GM19193 (cell line): Measurements from ENCODE around the gene MAPK12.

Experiments
- POLR2A ChIP-seq: IDR thresholded peaks from 4 replicates; pipeline ENCODE4 v1.6.1; 2011; ENCODE audit not compliant: insufficient read depth, insufficient read length; ENCODE audit errors: extremely low read depth

The MAPK12 gene

DNA sequence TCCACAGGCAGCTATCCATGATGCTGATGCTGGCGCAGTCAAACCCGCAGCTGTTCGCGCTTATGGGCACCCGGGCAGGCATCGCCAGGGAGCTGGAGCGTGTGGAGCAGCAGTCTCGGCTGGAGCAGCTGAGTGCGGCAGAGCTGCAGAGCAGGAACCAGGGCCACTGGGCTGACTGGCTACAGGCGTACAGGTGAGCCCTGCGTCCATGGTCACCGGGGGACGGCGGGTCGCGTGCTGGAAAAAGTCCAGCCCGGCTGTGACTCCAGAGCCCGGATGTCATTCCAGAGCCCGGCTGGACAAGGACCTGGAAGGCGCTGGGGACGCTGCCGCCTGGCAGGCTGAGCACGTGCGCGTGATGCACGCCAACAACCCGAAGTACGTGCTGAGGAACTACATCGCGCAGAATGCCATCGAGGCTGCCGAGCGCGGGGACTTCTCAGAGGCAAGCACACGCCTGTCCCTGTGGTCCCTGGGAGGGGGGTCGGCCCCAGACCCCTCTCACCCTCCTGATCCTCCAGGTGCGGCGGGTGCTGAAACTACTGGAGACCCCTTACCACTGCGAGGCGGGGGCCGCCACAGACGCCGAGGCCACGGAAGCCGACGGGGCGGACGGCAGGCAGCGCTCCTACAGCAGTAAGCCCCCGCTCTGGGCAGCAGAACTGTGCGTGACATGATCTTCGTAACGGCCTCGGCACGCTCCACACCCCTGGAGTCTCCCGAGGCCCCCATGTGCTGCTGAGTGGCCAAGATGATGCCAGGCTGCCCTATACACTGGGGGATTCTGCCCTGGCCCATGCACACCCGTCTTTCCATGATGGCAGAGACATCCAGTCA is 44.6 kb downstream of the MAPK12 start:
- no peak for TF ChIP-seq POLR2A

DNA sequence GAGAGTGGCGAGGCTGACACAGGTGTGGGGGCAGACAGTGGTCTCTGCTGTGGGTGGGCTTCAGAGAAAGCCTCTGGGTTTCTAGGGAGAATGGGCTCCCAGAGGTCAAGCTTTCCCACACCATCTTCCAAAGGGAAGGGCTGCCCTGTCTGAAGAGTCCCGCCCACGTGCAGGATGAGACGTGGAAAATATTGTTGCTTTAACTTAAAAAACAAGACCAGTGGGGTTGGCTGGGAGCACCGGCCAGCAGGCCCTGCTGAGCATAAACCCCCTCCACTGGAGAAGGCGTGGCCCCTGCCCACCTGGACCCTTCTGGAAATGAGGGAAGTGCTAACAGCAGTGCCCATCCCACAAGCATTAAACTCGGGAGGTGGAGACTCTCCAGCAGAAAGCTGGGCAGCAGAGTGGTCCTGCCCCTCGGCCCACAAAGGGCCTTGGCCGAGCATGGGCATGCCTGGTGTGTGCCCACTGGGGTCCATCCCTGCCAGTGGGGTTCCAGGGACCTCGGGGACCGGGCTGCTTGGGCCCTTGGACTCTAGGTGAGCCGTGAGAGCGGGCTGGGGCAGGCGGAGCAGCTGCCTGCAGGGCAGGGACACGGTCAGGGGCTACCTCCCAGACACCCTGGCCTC is 45.3 kb downstream of the MAPK12 start:
- no peak for TF ChIP-seq POLR2A

DNA sequence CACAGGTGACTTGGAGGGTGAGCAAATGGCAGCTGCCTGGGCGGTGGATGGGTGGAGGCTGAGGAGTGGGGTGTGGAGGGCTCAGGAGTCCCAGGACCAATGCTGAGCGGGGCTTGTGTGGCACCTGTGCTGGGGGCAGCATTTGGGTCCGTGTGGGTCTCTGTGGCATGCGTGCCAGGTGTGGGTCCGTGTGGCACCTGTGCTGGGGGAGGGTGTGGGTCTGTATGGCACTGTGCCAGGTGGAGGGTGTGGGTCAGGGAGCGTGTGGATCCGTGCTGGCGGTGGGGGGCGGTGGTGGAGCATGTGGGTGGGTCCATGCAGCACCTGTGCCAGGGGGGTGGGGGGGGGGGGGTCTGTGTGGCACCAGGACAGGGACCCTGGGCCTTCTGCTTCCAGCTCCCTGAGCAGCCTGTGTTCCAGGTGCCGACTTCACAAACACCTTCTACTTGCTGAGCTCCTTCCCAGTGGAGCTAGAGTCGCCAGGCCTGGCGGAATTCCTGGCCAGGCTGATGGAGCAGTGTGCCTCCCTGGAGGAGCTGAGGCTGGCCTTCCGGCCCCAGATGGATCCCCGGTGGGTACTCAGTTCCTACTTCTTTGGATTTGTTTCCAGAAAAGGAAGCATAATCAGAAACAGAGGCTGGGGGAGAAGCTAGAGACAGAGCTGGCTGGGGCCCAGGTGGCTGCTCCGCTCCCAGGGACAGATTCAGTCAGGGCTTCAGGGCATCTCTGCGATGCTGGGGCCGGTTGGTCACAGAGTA is 46.0 kb downstream of the MAPK12 start:
- TF ChIP-seq POLR2A = no peak

DNA sequence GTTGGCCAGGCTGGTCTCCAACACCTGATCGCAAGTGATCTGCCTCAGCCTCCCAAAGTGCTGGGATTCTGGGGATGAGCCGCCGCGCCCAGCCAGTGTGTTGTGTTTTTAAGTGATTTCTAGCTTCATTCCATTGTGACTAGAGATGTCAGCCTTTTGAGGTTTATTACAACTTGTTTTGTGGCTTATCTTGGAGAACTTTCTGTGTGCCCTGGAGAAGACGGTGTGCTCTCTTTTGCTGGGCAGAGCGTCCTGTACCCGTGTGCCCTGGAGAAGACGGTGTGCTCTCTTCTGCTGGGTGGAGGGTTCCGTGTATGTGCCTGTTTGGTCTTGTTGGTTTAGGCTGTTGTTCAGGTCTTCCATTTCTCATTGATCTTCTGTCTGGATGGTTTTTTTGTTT is 48.2 kb downstream of the MAPK12 start:
- no peak for TF ChIP-seq POLR2A

DNA sequence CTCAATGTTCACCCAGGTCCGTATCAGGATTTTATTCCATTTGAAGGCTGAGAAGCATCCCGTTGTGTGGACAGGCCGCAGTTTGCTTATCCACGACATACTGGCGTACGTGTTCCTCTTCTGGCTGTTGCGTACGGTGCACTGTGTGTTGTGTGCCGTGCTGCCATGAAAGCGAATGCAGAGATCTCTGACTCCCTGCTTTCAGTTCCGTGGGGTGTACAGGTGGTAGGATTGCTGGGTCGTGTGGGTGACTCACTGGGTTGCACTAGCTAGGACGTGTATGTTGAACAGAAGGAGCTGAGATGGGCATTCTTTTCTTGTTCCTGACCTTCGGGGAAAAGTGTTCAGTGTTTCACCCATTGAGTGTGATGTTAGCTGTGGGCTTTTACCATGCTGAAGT is 50.3 kb downstream of the MAPK12 start:
- TF ChIP-seq POLR2A = no peak

DNA sequence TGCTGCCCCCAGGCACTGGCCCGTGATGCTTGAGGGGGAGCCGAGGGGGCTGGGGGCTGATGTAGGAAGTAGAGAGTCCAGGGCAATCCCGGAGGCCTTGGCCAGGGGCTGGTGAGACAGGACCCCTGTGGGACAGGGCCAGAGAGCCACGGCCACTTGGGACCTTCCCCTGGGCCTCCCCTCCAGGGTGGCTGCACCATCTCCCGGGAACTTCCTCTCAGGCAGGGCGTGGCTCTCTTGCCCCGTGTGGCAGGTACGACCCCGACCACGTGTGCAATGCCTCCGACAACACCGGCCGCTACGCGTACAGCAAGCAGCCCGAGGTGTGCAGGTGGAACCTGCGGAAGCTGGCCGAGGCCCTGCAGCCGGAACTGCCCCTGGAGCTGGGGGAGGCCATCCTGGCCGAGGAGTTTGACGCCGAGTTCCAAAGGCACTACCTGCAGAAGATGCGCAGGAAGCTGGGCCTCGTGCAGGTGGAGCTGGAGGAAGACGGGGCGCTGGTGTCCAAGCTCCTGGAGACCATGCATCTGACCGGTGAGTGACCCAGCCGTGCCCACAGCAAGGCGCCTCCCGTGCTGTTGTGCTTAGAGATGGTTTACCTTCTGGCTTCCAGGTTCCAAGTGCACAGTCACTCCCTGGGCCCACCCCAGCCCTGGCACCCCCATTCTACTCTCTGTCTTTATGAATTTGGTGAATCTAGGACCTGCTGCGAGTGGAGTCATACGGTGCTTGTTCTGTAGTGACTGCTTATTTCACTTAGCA is 50.9 kb downstream of the MAPK12 start:
- no peak for TF ChIP-seq POLR2A

DNA sequence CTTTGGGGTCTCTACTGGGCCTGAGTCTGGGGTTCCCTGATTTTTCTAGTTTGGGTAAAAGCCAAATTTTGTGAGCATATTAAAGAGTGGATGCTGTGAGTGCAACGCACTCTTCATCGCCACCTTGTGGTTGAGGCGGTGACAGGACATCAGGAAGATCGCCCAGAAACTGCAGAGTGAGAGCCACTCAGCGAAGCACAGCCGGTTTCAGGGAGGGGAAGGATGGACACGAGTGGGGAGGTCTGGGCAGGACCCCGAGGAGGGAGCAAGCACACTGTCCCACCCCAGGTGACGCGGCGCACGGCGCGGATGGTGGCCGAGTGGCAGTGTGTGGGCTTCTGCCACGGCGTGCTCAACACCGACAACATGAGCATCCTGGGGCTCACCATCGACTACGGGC is 51.6 kb downstream of the MAPK12 start:
- TF ChIP-seq POLR2A = no peak

DNA sequence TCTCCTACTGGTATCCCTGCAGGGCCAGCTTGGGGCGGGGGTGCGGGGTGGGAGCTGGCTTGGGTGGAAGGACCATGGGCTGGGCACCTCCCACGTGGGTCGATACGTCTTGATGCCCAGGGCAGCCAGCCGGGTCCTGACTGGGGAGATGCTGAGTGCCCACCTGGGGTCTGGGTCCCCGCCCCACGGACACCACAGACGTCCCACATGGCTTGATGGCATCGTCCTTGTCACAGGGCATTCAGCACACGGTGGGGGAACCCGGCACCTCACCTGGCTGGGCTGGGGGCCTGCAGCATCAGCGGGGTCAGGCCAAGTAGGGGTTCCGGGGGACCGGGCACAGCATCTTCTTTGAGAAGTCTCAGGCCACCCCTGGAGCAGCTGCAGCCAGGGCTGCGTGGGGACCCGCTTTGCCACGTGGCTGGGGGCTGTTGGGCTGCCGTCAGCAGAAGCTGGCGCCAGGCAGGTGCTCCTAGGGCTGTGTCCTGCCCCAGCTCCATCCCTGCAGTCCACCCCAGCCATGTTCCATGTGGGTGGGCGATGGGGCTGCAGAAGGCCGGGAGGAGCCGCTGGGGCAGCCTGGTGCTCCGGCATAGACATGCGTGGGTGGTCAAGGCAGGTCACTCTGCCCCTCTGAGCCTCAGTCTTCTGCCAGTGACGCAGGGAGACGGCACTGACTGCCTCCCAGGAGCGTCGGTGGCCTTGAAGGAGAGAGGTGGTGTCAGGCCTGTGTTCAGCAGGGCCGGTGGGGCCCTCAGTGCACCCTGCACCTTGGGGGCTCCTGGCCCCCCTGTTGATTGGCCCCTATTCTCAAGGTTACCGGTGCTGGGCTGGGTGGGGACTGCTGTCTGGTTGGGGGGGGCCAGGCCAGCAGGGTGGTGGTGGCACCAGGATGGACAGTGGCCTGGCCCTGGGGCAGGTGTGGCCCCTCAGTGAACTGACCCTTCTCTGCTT is 52.3 kb downstream of the MAPK12 start:
- no peak for TF ChIP-seq POLR2A

DNA sequence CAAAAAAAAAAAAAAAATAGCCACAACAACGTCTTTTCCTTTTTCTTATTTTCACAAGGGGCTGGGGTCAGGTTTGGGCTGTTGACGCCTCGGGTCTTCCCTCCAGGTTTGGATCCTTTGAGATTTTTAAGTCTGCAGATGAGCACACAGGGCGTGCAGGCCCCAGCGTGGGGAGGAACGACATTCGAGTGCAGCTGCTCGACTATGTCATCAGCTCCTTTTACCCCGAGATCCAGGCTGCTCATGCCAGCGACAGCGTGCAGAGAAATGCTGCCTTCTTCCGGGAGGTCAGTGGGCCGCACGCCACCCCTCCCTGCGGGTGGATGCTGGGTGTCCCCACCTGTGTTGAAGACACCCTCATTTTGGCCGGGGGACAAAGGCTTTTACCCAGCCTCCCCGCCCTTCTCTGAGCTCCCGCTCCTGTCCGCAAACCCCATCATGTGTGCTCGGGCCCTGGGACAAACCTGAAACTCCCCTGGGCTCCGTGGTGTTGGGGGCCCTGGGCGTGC is 53.0 kb downstream of the MAPK12 start:
- TF ChIP-seq POLR2A = no peak

DNA sequence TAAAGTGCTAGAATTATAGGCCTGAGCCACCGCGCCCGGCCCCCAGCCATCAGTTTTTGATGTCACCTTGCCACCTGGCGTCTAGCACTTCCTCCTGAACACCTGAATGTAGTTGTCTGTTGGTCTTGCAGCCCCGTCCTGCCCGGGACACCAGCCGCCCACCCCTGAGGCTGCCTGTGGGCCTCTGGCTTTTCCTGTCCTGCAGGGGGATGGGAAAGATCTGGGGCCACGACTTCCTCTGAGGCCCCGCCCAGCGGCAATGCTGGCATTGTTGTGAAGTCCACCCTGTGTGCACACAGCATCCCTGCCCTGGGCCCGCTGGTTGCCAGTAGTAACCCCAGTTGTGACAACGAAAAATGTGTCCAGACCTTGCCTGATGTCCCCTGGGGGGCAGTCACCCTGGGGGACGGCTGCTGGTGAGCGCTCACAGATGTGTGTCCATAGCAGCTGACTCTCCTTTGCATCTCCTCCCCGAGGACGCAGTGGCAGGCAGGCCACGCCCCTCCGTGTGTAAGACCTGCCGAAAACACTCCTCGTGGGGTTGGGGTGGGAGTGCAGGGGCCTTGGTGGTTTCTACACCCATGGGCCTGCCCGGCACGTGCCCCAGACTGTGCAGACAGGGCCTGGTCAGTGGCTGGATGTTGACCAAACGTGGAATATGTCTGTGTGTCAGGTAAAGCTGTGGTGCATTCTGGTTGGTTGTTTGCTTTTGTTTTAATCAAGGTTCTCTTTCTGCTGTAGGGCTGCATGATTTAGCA is 53.9 kb downstream of the MAPK12 start:
- TF ChIP-seq POLR2A = no peak

DNA sequence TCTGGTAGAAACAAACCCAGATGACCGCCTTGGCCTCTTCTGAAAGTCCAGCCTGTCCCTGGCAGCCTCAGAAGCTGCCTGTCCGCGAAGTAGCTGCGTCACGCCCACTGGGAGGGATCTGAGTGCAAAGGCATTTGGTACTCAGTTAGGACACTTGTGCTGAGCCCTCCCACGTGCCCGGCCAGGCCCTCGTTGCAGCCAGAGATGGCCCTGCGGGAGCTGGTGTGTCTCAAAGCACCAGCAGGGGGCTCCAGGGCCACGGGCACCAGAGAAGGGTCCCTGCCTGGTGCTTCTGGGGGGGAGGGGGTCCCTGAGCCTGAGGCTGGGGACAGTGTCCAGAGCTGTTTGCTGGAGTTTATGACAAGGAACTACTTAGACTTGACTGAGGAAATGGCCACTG is 54.9 kb downstream of the MAPK12 start:
- TF ChIP-seq POLR2A = no peak

DNA sequence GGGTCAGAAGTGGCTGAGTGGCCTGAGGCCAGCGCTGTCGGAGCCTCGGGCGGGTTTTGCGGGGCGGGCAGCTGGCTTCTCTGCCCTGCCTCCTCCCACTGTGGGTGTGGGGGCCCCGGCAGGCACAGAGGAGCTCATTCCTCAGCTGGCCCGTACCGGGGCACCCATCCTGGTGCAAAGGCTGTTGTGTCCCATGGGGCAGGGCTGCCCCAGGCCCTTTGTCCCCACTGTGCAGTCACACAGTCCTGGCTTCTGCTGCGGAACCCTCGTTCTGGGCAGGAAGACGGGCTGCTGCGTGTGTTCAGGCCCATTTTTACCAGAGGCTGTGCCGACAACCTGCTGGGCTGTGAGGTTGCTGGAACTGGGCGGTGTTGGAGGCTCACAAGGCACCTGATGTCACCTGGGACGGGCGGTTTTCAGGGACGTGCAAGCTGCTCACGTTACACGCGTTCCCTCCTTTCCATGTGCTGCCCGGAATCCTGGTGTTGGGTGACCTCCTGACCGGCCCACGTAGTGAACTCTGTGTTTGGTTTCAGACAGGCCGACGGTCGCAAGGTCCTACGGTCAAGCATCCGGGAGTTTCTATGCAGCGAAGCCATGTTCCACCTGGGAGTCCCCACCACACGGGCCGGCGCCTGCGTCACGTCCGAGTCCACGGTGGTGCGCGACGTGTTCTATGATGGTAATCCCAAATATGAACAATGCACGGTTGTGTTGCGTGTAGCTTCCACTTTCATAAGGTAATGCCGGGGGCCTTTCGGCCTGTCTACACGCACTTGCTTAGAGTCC is 55.5 kb downstream of the MAPK12 start:
- no peak for TF ChIP-seq POLR2A

DNA sequence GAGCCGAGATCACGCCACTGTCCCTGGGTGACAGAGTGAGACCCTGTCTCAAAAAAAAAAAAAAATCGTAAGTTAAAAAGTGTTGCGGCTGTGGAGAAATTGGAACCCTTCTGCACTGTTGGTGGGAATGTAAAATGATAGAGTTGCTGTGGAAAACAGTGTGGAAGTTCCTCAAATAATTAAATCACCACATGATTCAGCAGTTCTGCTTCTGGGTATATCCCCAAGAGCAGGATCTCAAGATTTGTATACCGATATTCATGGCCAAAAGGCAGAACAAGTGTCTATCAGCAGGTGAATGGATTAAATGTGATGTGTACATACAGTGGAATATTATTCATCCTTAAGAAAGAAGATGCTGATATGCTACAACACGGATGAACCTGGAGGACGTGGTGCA is 56.9 kb downstream of the MAPK12 start:
- TF ChIP-seq POLR2A = no peak

DNA sequence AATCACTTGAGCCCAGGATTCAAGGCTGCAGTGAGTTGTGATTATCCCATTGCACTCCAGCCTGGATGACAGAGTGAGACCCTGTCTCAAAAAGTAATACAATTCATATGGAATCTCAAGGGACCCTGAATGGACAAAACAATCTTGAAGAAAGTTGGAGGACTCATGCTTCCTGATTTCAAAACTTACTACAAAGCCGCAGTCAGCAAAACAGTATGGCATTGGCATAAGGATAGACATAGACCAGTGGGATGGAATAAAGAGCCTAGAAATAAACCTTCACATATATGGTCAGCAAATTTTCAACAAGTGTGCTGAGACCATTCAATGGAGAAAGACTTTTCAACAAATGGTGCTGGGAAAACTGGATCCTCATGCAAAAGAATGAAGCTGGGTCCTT is 58.2 kb downstream of the MAPK12 start:
- no peak for TF ChIP-seq POLR2A
